ENCODE measurements around the gene CLSTN2.

CLSTN2 gene

GRCh38 chr3:139944256-139944910, 9.4 kb downstream of the CLSTN2 start:
- no peak for DNase-seq

DNA sequence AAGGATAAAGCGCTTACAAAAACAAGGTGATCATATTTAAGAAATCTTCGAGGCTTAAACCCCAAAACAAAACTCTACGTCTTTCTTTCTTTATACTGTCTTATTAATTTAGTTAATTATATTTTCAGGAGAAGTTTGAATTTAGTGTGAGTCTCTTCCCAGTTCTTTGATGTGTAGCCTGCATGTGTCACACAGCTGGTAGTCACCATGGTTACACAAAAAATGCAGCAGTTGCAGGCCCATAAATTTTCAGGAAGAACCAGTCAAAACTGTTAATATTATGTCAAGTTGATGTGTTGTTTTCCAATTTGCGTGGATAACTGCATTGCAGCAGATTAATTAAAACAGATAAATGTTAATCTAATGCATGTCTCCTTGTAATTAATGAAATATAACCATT, 10.4 kb downstream of the CLSTN2 start:
- DNase-seq, result no peak

GRCh38 chr3:139945942-139946341, 11.0 kb downstream of the CLSTN2 start:
- DNase-seq, result no peak

DNA sequence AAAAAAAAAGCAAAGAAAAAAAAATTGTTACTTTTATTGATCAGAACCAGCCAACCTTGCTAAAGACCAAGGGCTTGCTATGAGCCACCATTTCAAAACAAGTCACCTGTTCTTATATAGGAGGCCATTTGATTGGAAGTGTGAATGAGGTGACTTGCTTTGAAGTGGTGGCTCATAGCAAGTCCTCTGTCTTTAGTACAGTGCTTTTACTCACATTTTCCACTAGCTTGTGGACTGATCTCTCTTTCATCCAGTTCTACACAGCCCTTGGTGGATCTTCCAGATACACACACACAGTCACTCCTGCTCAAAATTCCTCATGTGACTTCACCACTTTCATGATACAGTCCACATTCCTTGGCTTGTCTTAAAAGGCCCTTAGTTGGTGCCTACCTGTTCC, 13.5 kb downstream of the CLSTN2 start:
- DNase-seq, result no peak

DNA sequence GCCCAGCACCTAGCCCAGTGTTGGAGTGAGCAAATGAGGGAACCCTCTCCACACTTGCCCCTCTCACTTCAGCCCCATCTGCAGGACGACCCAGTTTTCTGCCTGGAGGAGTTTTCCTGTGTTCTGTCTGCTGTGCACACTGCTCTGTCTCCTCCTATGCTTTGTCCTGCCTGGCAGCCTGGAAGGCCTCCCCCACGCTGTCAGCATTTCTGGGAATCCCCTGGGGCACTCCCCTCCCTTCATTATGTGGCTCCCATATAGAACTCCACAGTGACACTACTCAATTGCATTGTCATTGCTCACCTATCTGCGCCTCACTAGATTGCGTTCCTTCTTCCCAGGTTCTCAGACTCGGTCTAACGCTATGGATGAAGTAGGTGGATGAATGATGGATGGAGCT, 13.9 kb downstream of the CLSTN2 start:
- DNase-seq, result no peak

- DNase-seq, result no peak
Observed at GRCh38 chr3:139953131-139953910, 18.3 kb downstream of the CLSTN2 start.

DNA sequence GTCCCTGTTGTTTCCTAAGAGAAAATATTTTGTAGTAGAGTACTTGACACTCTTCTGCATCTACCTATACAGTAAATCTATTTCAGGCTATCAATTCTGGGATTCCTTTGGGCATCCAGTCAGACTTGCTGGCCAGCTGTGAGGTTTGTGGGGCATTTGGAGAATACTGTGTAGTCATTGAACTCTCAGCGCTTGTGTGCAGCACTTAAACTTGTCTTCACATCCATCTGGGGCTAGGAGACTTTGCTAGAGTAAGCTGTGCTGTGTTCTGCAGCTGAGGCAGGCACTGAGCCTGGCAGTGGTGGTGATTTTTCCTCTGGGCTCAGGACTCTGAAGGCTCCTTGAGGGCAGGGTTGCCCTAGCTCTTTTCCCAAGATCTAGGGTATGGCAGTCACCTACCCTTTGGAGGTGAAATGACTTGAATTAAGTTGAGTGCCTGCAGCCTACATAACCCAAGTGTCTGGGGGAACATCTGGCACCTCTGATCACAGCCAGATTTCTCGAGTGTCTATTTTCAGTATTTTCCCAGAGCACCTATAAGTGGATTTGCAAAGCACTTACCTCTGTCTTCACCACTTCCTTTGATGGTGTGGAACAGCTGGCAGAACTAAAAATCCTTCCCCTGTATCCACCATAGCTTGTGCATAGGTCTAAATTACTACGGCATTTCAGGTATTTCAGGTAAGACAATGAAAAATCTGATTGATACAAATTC, 19.3 kb downstream of the CLSTN2 start:
- no peak for DNase-seq

- DNase-seq, result no peak
Observed at GRCh38 chr3:139957844-139958243, 22.9 kb downstream of the CLSTN2 start.

DNA sequence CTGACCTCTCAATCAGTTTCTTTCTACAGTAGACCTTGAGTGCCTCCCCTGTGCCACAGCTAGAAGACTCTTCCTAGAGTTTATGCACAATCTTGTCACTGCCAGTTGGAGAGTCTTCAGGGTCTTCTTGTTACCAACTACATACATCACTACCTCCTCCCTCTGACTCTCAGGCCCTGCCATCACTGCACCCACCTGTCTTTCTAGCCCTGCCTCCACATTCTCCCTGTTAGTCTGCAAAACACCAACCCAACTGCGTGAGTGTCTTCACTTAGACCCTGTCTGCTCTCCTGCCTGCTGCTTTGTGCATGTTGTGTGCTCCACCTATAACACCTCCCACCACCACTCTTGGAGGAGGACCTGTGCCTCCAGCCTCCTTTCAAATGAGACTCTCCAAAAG, 34.4 kb downstream of the CLSTN2 start:
- no peak for DNase-seq

- DNase-seq, result no peak
Observed at GRCh38 chr3:139970526-139970925, 35.5 kb downstream of the CLSTN2 start.

DNA sequence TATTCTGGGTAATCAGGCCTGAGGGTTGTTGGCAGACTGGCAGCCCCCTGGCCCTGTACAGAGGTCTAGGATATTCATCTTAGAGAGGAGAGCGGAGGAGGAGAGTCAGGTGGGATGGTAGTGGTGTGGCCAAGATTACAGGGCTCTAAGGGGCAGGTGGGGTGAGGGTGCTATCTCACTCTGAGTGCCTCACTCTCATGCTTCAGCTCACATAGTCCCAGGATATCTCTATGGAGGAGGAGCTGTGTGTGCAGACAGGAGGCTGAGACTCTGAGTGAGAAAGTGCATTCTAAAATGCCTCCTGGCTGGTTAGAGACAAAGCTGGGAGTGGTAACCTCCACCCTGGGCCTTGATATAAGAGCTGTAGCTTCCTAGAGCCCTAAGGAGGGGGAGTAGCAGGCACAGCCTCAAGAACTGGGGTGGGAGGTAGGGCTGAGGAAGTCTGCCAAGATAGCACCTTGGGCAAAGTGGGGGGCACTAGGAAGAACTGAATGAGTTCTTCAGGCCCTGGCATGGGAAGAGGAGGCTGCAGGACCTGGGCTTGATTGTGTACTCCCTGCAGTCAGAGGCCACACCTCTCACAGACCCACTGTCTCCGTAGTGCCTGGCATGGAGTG, 39.9 kb downstream of the CLSTN2 start:
- no peak for DNase-seq

DNA sequence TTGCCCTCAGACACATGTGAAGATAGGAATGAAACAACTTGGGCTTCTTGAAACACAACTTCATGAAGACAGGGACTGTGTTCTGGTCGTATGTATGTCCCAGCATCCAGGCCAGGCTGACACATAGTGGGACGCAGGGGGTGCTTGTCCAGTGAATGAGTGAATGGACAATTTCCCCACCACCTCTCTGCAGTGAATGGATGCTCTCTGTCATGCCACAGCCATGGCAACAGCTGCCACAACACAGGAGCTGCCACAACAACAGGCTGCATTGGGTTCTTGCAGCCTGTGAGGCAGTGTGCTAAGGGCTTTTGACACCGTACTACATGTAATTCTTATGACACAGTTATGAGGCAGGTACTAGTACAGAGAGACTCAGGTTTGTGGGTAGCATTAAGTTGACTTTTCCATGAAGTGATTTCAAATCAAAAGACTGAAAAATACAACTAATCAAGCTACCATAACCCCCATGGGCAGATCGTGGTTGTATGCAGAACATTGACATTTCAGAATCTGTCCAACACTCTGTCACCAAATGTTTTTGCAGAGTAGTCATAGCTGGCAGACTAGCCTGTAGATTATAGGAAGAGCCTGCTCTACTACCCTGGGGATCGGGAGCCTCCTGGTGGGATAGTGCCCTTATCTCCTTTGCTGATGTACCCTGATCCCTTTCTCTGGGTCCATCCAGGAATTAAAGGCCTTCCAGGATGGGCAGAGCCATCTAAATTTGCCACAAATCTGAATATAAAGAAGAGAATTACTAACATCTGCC, 40.8 kb downstream of the CLSTN2 start:
- DNase-seq, result no peak

- no peak for DNase-seq
Observed at GRCh38 chr3:139978966-139979365, 44.0 kb downstream of the CLSTN2 start.

- no peak for DNase-seq
Observed at GRCh38 chr3:139979991-139980390, 45.0 kb downstream of the CLSTN2 start.

DNA sequence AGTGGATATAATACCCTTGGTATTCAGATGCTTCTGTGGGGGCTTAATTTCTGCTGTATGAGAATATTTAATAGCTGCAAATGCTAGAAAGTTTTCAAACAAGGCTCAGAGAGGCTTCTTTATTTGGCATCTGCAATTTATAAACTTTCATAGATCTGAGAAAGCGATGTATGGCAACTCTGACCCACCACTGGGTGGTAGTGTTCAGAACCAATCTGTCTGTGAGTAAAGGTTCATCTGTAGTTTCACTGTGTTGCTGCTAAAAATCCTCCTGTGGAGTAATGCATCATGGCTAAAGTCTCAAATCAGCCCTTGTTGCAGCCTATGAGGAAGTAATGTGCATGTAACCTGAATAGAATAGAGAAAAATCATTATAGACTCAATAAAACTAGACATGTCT, 47.4 kb downstream of the CLSTN2 start:
- DNase-seq, result no peak

DNA sequence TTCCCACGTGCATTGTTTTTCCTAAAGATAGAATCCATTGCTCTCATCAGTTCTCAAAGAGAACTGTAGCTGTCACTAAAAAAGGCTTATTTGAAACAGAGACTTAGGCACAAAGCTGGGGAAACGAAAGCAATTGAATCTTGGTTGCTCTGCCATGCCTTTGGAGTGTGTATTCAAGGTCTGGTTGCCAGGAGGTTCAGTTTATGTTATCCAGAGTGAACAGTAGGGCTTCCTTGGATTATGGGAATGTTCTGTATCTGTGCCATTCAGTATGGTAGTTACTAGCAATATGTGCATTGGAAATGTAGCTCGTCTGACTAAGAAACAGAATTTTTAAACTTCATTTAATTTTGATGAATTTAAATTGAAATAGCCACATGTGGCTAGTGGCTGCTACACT, 50.6 kb downstream of the CLSTN2 start:
- DNase-seq, result no peak

- DNase-seq, result no peak
Observed at GRCh38 chr3:139987908-139988307, 52.9 kb downstream of the CLSTN2 start.

GRCh38 chr3:139988472-139989156, 53.6 kb downstream of the CLSTN2 start:
- DNase-seq, result no peak

DNA sequence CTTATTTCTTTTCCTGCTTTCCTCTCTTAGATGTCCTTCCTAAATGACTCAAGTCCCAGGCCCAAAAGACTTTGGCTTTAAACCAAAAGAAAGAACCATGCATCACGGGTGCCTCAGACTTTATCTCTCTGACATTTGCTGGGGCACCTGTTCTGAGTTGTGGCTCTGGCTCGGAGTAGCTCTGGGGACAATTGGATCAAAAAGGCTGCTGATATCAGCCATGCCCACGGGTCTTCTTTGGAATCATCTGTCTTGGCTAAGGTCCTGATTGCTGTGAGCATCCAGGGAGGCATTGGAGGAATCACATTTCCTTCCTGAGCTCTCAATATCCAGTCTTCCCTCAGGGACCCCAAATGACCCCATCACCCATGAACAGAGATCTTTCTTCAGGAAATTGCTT, 59.9 kb downstream of the CLSTN2 start:
- DNase-seq, result no peak

- no peak for DNase-seq
Observed at GRCh38 chr3:140004271-140004670, 69.3 kb downstream of the CLSTN2 start.

DNA sequence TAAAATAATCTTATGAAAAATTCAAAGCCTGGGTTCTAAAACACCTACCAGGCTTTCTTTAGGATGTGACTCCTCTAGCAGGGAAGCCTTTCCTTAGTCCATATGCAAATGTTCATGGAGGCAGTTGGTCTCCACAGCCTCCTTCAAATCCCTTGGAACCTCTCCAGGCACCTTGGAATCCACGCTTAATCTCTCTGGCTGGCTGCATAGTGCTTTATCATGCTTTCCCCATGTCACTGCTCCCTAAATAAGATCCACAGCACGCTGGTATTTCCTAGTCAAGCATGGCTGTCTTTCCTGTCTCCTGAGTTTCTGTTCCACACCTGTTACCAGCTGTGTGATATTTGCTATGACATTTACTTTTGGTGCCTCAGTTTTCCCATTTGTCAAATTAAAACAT, 71.3 kb downstream of the CLSTN2 start:
- no peak for DNase-seq

DNA sequence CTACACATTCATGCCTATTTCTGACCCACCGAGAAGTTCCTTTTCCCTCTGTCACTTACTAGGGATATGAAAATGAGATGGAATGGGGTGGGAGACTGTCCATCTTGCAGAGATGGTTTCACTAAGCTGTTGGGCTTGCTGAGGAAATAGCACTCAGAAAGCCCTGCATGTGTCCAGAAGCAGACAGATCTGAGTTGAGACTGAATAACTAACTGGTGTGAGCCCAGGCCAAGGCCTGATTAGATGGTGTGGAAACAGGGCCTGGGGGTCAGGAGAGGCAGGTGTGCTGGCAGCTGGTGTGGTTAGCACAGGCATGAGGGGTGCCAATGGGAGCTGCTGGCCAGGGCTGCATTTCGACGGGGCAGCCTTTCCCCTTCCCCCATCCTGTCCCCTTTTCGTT, 72.1 kb downstream of the CLSTN2 start:
- no peak for DNase-seq

All from CD4-positive, alpha-beta T cell treated with Interleukin-21 for 1 hour (primary cell).